GM21528 (cell line): ENCODE results near the gene HCRTR2.
"Not testable (repeated sequence)": the region's sequence is repeated elsewhere in the genome, so short reads cannot be mapped to it uniquely, and the experiment has no call there.

ENCODE experiments used
- ATAC-seq: cut with Tn5 transposase; IDR thresholded peaks from one replicate; pipeline ENCODE4 v1.9.1; 2021; ENCODE audit warnings: mild to moderate bottlenecking, moderate library complexity; ENCODE audit not compliant: unreplicated experiment, low FRiP score

The HCRTR2 gene

DNA sequence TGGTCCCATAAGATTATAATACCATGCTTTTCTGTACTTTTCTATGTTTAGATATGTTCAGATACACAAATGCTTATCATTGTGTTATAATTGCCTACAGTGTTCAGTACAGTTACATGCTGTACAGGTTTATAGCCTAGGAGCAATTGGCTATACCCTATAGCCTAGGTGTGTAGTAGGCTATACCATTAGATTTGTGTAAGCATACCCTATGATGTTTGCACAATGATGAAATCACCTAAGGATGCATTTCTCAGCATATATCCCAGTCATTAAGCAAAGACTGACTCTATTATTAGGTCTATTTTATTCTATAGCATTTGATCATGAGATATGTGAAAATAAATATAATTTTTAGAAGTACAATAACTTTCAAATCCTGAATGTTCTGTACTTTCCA lies 36.6 kb downstream of the HCRTR2 start:
- ATAC-seq, result no peak

GRCh38 chr6:55212156-55212555 lies 37.8 kb downstream of the HCRTR2 start:
- no peak for ATAC-seq

DNA sequence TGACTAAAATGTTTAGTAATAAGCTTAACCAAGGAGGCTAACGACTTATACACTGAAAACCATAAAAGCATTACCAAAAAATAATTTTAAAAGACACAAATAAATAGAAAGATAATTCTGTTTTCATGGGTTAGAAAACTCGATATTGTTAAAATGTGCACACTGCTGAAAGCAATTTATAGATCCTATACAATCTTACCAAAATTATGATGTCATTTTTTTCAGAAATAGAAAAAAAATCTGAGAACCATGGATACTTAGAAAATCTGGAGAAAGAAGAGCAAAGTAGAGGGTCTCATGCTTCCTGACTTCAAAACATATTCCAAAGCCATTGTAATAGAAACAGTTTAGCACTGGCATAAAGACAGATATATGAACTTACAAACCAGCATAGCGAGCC lies 46.6 kb downstream of the HCRTR2 start:
- ATAC-seq, result no peak

DNA sequence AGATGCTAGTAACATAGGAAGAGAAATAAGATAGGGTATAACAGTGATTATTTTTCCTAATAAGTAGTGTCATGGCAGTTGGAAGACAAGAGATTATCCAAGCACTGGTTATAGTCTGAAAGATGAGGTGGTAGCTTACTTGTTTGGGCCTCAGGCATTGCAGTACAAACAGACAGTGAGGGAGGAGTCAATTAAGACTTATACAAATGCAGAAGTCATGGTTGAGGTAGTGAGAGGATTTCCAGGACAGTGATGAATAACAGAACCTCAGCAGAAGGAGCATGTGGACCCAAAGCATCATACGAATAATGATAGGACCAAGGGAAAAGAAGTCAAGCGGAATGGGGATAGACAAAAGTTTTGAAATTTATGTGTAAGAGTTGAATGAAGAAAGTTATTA lies 53.5 kb downstream of the HCRTR2 start:
- ATAC-seq, result no peak

GRCh38 chr6:55239099-55239498 lies 64.8 kb downstream of the HCRTR2 start:
- ATAC-seq, result no peak

- ATAC-seq, result not testable (repeated sequence)
Measured at GRCh38 chr6:55240975-55241605, 66.8 kb downstream of the HCRTR2 start.

- ATAC-seq, result no peak
Measured at GRCh38 chr6:55250400-55250799, 76.1 kb downstream of the HCRTR2 start.

GRCh38 chr6:55255113-55255512 lies 80.8 kb downstream of the HCRTR2 start:
- ATAC-seq, result no peak

DNA sequence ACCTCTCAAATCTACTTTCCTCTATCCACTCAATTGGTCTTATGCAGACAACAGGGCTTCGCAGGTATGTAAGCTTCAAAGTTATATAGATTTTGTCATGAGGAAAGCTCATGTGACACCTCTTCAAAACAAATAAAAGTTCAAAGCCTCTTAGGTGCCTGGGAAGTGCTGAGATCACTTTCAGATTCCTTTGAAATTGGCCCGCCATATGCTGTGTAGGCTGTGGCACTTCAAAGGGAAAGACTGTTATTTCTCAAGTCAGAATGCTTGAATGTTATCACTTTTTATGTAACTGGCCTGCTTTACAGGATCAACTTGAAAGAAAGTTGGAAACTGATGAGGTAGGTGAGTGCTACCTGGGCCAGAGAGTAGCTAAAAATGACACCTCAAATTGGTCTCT lies 85.9 kb downstream of the HCRTR2 start:
- no peak for ATAC-seq

- no peak for ATAC-seq
Measured at GRCh38 chr6:55265409-55266114, 91.2 kb downstream of the HCRTR2 start.

- ATAC-seq, result no peak
Measured at GRCh38 chr6:55266896-55267295, 92.6 kb downstream of the HCRTR2 start.

GRCh38 chr6:55276745-55277530 lies 102.6 kb downstream of the HCRTR2 start:
- no peak for ATAC-seq

GRCh38 chr6:55277646-55278045 lies 103.3 kb downstream of the HCRTR2 start:
- ATAC-seq, result no peak

GRCh38 chr6:55281215-55281614 lies 106.9 kb downstream of the HCRTR2 start:
- no peak for ATAC-seq

DNA sequence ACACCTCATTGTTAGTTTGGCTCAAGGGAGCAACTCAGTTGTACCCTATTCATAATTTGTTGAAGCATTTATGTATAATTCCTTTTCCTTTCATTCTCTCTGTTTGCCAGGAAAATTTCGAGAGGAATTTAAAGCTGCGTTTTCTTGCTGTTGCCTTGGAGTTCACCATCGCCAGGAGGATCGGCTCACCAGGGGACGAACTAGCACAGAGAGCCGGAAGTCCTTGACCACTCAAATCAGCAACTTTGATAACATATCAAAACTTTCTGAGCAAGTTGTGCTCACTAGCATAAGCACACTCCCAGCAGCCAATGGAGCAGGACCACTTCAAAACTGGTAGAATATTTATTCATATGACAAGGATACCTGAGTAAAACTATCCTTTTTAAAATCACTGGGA lies 107.8 kb downstream of the HCRTR2 start:
- no peak for ATAC-seq

DNA sequence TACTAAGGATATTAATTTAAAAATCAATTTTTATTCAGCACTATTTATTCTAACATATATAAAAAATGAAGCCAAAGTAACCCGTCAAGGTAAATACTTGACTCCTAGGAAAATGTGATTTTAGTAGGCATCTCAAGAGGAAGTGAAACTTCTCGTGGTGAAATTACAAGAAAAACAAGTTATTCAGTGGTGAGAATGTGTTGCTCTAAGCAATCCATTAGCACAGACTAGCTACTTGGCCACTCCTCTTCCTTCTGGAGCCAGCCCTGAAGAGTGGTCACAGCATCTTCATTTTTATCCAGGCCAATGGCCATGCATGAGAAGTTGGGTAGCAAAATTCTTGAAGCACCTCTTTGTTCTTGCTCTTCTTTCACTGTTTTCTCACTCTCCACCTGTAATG lies 112.5 kb downstream of the HCRTR2 start:
- no peak for ATAC-seq

- no peak for ATAC-seq
Measured at GRCh38 chr6:55290736-55291135, 116.4 kb downstream of the HCRTR2 start.

DNA sequence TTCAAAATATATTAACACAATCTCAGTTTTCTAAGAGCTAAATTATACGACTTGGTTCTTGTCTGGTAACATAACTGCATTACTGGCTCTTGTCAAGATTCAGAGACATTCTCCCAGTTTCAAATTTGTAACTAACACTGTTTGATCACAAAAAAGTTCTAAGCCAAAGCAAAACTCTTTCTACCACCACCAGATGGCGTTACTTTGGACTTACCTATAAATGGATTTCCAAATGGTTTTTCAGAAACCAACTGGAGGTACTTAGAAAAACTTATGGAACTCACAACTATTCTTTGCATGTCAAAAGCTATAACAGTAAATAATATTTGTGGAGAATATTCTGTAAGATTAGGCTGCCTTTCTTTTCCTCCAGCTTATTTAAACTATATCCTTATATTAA lies 118.8 kb downstream of the HCRTR2 start:
- ATAC-seq, result no peak

DNA sequence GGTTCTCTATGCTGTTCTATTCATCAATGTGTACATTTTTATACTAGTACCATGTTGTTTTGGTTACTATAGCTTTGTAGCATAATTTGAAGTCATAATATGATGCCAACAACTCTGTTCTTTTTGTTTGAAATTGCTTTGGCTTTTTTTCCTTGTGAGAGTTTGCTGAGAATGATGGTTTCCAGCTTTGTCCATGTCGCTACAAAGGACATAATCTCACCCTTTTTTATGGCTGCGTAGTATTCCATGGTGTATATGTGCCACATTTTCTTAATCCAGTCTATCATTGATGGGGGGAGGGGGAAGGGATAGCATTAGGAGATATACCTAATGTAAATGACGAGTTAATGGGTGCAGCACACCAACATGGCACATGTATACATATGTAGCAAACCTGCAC lies 122.9 kb downstream of the HCRTR2 start:
- not testable (repeated sequence) for ATAC-seq

GRCh38 chr6:55299286-55299985 lies 125.1 kb downstream of the HCRTR2 start:
- ATAC-seq, result no peak

DNA sequence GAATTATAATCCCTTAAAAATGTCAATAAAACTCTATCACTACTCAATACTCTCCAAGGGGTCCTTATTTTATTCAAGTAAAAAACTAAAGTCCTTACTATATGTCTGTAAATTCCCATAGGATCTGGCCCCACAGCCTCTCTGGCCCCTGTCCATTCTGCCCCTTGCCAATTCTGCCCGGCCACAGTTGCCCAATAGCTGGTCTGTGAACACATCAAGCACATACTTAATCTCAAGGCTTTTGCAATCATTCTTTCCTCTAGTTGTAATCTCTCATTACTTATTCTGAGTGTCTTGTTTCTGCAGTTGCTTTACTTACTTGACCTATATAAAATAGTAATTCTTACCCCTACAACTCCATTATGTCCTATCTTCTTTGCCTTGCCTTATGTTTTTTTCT lies 130.4 kb downstream of the HCRTR2 start:
- no peak for ATAC-seq
